AG04450 (cell line): Measurements from ENCODE around the gene MVD. TPM values are rescaled to one million over a fixed set of nuclear protein-coding genes. Genes with fewer than 3 reads are reported as not detected.

Experiments
- CTCF ChIA-PET: fragments of 300-600, 350-600 bp; formaldehyde crosslinking; extraction: SDS; loops from one replicate; lab custom pipeline; 2022; ENCODE audit warnings: antibody characterized with exemption, inconsistent platforms; lab: Charles Lee
- POLR2A ChIA-PET: fragments of 350-600 bp; formaldehyde crosslinking; extraction: SDS; loops from one replicate; lab custom pipeline; 2021; ENCODE audit warnings: antibody characterized with exemption, inconsistent platforms; lab: Yijun Ruan, JAX
- DNase-seq: peaks from one replicate; pipeline ENCODE4 v3.0.0-alpha.2; 2011; ENCODE audit warnings: low read depth, low spot score
- H3K27ac ChIP-seq: one replicate; pipeline ENCODE4 v1.5.1; 2012; ENCODE audit warnings: low read depth, low read length, control low read depth
- H3K27me3 ChIP-seq: one replicate; pipeline ENCODE4 v1.6.0; 2012; ENCODE audit warnings: low read length; ENCODE audit not compliant: control insufficient read depth, insufficient read depth
- H3K4me3 ChIP-seq: 2 replicates; pipeline ENCODE4 v1.5.1; 2011; ENCODE audit warnings: mild to moderate bottlenecking, low read depth, low read length, control low read depth
- H3K9me3 ChIP-seq: 2 replicates; pipeline ENCODE4 v1.5.1; 2012; ENCODE audit warnings: low read length; ENCODE audit not compliant: control insufficient read depth, insufficient read depth
- polyA plus RNA-seq: library from polyadenylated mRNA; depleted of rRNA; stranded (reverse); fragments of >200 nt; gene quantifications from 2 replicates; pipeline ENCODE4 v1.2.3, GENCODE V29; 2011
- TF ChIP-seq, protein P1 (sequence below): IDR thresholded peaks from 2 replicates; pipeline ENCODE4 v1.5.1; 2011; ENCODE audit warnings: low read depth, low read length, control low read depth, inconsistent platforms

Gene MVD
- polyA plus RNA-seq, 1 experiment, result 9.1 TPM

DNA sequence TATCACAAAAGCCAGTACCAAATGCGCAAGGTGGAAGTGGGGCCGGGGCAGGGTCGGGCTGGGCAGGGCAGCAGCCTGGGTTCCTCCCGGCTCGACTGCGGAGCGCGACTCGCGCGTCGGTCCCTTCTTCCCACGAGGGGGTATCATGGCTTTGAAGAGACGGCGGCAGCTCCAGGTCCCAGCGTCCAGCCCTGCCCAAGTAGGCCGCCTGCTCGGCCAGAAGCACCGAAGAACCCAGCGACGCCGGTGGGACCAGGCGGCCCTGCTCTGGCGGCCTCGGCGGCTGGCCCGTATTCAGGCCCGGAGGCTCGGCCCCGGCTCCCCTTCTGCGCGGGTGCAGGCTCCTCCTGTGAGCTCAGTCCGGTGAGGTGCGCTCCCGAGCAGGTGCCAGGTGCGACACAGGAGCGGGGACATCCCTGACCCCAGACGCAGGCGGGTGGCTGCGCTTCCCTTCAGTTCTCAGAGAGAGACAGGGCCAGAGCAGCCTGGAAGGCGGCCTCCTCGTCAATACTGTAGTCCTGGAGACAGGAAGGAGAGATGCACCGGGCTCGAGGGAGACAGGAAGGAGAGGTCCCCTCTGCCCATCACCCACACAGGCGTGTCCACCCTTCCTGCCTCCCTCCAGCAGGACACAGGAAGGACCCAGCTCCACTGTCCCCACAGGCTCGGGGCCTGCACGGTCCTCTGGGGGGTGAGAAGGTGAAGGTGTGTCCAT lies 34.4 kb upstream of the MVD start:
- POLR2A ChIA-PET, result no interaction called here
- CTCF ChIA-PET, result no interaction called here
- Histone ChIP-seq H3K9me3 (no peaks in the 10 kb centered on the region), H3K27ac (no peak overlapping the region), H3K27me3 (no peaks in the 10 kb centered on the region), H3K4me3 (no peak overlapping the region)
- DNase-seq, result no peak
- TF ChIP-seq, protein P1, sequence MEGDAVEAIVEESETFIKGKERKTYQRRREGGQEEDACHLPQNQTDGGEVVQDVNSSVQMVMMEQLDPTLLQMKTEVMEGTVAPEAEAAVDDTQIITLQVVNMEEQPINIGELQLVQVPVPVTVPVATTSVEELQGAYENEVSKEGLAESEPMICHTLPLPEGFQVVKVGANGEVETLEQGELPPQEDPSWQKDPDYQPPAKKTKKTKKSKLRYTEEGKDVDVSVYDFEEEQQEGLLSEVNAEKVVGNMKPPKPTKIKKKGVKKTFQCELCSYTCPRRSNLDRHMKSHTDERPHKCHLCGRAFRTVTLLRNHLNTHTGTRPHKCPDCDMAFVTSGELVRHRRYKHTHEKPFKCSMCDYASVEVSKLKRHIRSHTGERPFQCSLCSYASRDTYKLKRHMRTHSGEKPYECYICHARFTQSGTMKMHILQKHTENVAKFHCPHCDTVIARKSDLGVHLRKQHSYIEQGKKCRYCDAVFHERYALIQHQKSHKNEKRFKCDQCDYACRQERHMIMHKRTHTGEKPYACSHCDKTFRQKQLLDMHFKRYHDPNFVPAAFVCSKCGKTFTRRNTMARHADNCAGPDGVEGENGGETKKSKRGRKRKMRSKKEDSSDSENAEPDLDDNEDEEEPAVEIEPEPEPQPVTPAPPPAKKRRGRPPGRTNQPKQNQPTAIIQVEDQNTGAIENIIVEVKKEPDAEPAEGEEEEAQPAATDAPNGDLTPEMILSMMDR, result no peak

DNA sequence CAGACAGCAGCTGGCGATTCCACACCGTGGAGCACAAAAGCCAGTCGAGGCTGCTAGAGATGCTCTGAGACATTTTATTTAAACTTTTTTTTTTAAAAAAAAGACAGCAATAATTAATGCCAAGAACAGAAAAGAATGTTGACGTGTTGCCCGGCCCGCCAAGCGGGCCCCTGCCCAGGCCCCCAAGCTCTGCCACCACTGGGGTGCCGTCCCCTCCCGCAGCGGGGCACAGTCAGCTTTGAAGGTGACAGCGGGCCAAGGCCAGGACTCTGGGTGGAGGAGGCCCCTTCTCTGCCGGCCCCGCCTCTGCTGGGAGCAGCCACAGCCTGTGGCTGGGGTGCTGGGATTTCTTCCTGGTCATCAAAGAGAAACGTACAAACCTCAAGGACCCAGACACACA lies 33.5 kb upstream of the MVD start:
- no peak overlapping the region for H3K4me3 ChIP-seq
- DNase-seq, result no peak
- no peak overlapping the region for H3K27ac ChIP-seq
- TF ChIP-seq, protein P1, result no peak
- no peaks in the 10 kb centered on the region for H3K9me3 ChIP-seq
- H3K27me3 ChIP-seq, result peaks cover 1% of the 10 kb centered on the region
- ChIA-PET CTCF (no interaction called here), POLR2A (no interaction called here)

DNA sequence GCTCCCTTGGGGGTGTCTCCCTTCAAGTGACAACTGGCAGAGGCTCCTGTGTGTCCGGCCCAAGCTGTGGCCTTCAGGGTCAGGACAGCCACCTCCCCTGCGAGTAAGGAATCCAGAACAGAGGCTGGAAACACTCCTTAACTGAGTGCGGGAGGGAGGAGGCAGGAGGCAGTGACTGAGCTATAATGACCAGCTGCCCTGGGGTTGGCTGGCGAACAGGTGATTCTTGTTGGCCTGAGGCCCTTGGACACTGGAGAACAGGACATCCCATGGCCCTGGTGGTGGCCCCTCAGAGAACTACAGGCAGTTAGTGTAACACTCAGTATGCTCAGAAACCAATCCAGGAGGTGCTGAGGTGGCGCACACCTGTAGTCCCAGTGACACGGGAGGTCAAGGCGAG lies 32.9 kb upstream of the MVD start:
- Histone ChIP-seq H3K27me3 (peaks cover 4% of the 10 kb centered on the region), H3K4me3 (no peak overlapping the region), H3K9me3 (no peaks in the 10 kb centered on the region; the same call in 1 of the 2 replicates), H3K27ac (no peak overlapping the region)
- ChIA-PET POLR2A (no interaction called here), CTCF (no interaction called here)
- TF ChIP-seq, protein P1, result no peak
- no peak for DNase-seq

DNA sequence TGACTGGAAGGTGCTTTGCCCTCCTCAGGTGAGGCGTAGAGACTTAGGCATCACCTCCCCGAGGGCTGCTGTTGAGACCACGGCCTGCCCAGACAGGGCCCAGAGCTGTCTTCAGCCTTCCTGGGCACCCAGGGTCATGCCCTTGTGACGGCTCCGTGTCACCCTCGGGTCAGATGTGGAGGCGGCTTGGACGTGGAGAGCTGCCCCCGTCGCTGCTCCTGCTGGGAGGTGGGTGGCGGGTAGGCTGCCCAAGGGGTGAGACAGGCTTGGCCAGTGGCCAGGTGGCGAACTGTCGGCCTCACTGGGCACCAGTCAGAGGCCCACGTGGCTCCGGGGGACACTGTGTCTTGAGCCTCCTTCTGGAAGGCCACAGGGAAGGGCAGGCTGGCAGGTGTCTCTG lies 32.3 kb upstream of the MVD start:
- no peak overlapping the region for H3K27ac ChIP-seq
- no peak for DNase-seq
- POLR2A ChIA-PET, result no interaction called here
- H3K9me3 ChIP-seq, result no peaks in the 10 kb centered on the region; the same call in 1 of the 2 replicates
- CTCF ChIA-PET, result no interaction called here
- no peak overlapping the region for H3K4me3 ChIP-seq
- H3K27me3 ChIP-seq, result peaks cover 8% of the 10 kb centered on the region
- TF ChIP-seq, protein P1, result no peak

DNA sequence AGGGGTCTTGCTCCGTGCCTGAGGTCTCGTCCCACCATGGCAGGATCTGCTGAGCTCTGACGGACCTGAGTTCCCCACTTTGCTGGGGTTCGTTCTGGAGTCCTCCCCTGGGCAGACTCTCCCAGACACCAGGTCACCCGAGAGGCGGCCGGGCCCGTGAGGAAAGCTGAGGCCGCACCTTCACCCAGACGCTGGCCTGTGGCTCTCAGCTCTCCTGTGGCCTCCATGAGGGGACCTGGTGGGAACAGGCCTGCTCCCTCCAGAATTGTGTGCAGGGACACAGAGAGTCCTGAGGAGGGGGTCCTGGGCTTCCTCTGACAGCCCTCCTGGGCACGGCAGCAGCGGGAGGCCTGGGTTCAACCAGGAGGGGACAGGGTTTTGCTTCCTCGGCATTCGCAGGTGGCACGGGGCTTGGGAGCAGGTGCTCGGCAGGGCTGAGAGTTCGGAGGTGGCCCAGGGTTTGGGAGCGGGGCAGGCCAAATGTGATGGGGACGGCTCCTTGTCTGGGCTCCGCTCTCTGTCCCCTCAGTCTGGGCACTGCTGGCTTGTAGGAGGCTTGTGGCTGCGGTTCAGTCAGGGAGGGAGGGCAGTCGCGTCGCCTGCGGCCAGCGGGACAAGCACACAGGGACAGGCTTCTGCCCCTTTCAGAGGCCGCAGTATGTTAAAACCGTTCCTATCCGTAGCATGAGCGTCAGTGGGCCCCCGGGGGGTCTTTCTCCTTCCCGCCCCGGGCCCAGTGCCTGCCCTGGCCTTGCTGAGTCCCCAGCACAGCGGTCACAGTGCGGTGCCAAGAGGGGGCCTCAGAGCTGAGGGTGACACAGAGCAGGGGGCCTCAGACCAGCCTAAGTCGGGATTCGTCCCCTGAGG lies 31.6 kb upstream of the MVD start:
- ChIA-PET POLR2A (no interaction called here), CTCF (no interaction called here)
- Histone ChIP-seq H3K27me3 (peaks cover 11% of the 10 kb centered on the region), H3K9me3 (no peaks in the 10 kb centered on the region; the same call in 1 of the 2 replicates), H3K27ac (no peak overlapping the region), H3K4me3 (no peak overlapping the region)
- TF ChIP-seq, protein P1, result no peak
- no peak for DNase-seq
